ENCODE results near the gene ANKFN1.

DNA sequence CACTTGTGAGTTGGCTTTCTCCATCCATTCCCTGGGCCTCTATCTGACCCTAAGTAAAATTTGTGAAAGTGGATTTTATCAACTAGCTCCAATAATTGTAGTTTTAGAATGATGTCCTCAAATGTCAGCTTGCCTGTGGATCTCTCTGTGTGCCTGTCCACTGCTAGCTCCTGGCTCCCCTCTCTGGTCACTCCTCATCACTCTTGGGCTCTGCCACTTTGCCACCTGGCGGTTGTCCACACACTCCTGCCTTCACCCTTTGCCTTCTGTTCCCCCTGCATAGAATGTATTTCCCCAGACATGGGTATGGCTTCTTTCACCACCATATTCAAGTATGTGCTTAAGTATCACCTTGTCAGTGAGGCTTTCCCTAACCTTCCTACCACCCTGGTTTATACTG is 19.8 kb downstream of the ANKFN1 start:
- TF ChIP-seq, protein P1, sequence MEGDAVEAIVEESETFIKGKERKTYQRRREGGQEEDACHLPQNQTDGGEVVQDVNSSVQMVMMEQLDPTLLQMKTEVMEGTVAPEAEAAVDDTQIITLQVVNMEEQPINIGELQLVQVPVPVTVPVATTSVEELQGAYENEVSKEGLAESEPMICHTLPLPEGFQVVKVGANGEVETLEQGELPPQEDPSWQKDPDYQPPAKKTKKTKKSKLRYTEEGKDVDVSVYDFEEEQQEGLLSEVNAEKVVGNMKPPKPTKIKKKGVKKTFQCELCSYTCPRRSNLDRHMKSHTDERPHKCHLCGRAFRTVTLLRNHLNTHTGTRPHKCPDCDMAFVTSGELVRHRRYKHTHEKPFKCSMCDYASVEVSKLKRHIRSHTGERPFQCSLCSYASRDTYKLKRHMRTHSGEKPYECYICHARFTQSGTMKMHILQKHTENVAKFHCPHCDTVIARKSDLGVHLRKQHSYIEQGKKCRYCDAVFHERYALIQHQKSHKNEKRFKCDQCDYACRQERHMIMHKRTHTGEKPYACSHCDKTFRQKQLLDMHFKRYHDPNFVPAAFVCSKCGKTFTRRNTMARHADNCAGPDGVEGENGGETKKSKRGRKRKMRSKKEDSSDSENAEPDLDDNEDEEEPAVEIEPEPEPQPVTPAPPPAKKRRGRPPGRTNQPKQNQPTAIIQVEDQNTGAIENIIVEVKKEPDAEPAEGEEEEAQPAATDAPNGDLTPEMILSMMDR (IDR thresholded peaks at IDR 0.05): no peak
- TF ChIP-seq POLR2AphosphoS5 (IDR thresholded peaks at IDR 0.05; ENCODE audit: low read depth, low read length): no peak
- TF ChIP-seq TCF7L2 (IDR thresholded peaks at IDR 0.05; ENCODE audit: low read depth, low read length): no peak
- TF ChIP-seq SIN3A (IDR thresholded peaks at IDR 0.05; ENCODE audit: borderline replicate concordance, insufficient read depth, low read depth, low read length): no peak
- TF ChIP-seq, protein P2, sequence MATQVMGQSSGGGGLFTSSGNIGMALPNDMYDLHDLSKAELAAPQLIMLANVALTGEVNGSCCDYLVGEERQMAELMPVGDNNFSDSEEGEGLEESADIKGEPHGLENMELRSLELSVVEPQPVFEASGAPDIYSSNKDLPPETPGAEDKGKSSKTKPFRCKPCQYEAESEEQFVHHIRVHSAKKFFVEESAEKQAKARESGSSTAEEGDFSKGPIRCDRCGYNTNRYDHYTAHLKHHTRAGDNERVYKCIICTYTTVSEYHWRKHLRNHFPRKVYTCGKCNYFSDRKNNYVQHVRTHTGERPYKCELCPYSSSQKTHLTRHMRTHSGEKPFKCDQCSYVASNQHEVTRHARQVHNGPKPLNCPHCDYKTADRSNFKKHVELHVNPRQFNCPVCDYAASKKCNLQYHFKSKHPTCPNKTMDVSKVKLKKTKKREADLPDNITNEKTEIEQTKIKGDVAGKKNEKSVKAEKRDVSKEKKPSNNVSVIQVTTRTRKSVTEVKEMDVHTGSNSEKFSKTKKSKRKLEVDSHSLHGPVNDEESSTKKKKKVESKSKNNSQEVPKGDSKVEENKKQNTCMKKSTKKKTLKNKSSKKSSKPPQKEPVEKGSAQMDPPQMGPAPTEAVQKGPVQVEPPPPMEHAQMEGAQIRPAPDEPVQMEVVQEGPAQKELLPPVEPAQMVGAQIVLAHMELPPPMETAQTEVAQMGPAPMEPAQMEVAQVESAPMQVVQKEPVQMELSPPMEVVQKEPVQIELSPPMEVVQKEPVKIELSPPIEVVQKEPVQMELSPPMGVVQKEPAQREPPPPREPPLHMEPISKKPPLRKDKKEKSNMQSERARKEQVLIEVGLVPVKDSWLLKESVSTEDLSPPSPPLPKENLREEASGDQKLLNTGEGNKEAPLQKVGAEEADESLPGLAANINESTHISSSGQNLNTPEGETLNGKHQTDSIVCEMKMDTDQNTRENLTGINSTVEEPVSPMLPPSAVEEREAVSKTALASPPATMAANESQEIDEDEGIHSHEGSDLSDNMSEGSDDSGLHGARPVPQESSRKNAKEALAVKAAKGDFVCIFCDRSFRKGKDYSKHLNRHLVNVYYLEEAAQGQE (IDR thresholded peaks at IDR 0.05; ENCODE audit: insufficient read depth in 1 of 2, low read depth in 2 of 2, low read length in 1 of 2): no peak
